Mesodermal cell (in vitro differentiated cells): ENCODE results near the gene COA1.
"Not testable (repeated sequence)": the region's sequence is repeated elsewhere in the genome, so short reads cannot be mapped to it uniquely, and the experiment has no call there.

Experiments used
- H3K27ac ChIP-seq: 2 replicates; pipeline ENCODE4 v1.7.0; 2013; ENCODE audit warnings: mild to moderate bottlenecking, low read depth, low read length, moderate library complexity; ENCODE audit not compliant: severe bottlenecking
- H3K36me3 ChIP-seq: 2 replicates; pipeline ENCODE4 v1.7.1; 2013; ENCODE audit warnings: mild to moderate bottlenecking, low read length, moderate library complexity; ENCODE audit not compliant: control insufficient read depth, insufficient read depth
- H3K4me1 ChIP-seq: one replicate; pipeline ENCODE4 v1.7.1; 2013; ENCODE audit warnings: mild to moderate bottlenecking, low read length; ENCODE audit not compliant: insufficient read depth, control insufficient read depth, poor library complexity, severe bottlenecking
- H3K4me3 ChIP-seq: 2 replicates; pipeline ENCODE4 v1.7.0; 2013; ENCODE audit warnings: low read length, control low read depth, mild to moderate bottlenecking; ENCODE audit not compliant: insufficient read depth, poor library complexity, severe bottlenecking; ENCODE audit errors: extremely low read depth
- H3K9me3 ChIP-seq: 2 replicates; pipeline ENCODE4 v1.7.1; 2013; ENCODE audit warnings: mild to moderate bottlenecking, low read length, moderate library complexity; ENCODE audit not compliant: control insufficient read depth
- whole genome bisulfite sequencing, 2 experiments: methylation state at CpG; one replicate each; pipeline ENCODE4 v1.1.5; 2013; ENCODE audit warnings: missing lambda C conversion rate in 2 of 2; ENCODE audit not compliant: insufficient coverage in 2 of 2; 5-methylcytosine and 5-hydroxymethylcytosine counted together

The COA1 gene

DNA sequence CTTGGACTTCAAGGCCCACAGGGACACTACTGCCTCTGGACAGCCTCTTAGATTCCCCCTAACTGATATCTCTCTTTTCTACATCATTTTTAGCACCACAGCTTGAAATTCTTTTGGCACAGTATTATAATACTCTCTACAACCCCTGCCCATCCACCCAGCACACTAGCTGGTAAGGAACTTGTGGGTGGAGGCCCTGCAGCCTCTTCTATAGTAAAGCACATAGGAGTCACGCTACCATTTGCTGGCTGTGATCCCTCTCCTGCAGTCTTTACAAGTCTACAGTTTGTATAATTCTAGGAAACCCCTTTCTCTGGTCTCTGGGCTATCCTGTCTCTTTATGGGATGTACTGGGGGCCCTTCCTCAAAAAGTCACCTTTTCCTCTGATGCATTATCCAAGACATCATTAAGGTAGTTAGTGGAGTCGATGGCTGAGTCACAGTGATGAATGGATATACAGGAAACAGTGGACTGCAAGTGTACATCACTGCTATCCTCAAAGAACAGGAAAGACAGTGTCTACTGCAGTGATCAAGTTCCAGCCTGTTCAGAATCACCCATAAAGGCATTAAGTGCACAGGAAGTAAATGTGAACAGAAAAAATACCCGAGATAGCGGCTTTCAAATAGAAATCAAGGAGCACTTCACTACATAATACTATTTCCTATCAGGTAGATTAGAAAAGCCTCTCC is 92.1 kb downstream of the COA1 start:
- Histone ChIP-seq H3K4me1 (peaks cover 5% of the 10 kb centered on the region), H3K9me3 (peaks cover 2% of the 10 kb centered on the region), H3K36me3 (peaks cover 93% of the 10 kb centered on the region), H3K27ac (peak overlapping the region; percentile 26), H3K4me3 (no peak overlapping the region)
- 100% methylated on average over 2 of the region's 4 CpGs; no CpG with 5 or more reads in 1 of the 2 experiments for WGBS, 2 experiments

DNA sequence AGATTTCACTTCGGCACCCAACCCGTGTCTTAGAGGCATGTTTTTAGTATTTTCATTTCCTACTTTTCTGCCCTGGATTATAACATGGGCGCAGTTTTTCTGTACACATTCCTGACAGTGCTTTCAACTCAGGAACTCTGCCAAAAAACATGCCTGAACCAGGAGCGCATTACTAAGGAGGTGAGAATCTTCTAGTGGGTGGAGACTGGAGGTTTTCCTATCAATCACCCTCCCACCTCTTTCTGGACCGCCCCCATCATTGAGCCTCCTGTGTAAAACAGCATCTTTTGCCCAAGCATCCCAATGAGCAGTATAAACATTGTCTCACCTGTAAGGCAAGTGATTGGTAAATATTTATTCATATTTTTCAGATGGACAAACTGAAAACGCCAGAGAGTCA is 93.2 kb downstream of the COA1 start:
- Histone ChIP-seq H3K36me3 (peaks cover 97% of the 10 kb centered on the region), H3K4me3 (no peak overlapping the region), H3K4me1 (peaks cover 5% of the 10 kb centered on the region), H3K9me3 (peaks cover 2% of the 10 kb centered on the region), H3K27ac (no peak overlapping the region)
- WGBS, 2 experiments, result 90 to 100% methylated on average over 3 to 4 of the region's 6 CpGs

DNA sequence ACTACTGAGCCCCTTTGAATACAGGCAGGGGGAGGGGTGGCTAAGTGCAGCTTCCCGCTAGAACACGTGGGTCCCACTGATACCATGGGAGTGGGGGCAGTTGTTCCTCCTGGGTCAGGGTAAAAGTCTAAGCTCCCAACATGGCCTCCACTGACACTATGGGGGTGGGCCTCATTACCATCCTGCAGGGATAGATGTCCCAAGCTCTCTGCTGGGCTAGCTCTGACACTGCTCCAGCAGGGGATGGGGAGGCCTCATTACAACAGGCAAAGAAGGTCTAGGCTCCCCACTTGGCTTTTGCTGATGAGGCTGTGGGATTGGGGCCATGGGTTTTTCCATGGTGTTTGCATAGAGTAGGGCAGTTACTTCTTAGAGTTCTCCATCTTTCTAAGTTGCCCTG is 94.9 kb downstream of the COA1 start:
- Histone ChIP-seq H3K27ac (no peak overlapping the region), H3K36me3 (peaks cover 88% of the 10 kb centered on the region), H3K4me1 (no peaks in the 10 kb centered on the region), H3K4me3 (no peak overlapping the region), H3K9me3 (peaks cover 2% of the 10 kb centered on the region)
- WGBS, 2 experiments, result 100% methylated on average over 2 of the region's 2 CpGs; no CpG with 5 or more reads in 1 of the 2 experiments

DNA sequence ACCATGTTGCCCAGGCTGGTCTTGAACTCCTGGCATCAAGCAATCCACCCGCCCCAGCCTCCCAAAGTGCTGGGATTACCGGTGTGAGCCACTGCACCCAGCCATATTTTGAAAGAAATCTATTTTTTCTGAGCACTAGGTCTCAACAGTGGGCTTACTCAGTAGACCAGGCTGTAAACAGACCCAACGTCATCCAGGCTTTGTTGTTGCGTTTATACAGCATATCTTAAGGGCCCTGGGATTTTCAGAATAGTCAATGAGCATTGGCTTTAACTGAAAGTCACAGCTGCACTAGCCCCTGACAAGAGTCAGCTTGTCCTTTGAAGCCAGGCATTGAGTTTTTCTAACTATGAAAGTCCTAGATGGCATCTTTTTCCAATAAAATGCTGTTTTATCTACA is 96.6 kb downstream of the COA1 start:
- peaks cover 85% of the 10 kb centered on the region for H3K36me3 ChIP-seq
- H3K9me3 ChIP-seq, result peaks cover 2% of the 10 kb centered on the region
- H3K27ac ChIP-seq, result no peak overlapping the region
- no peaks in the 10 kb centered on the region for H3K4me1 ChIP-seq
- no peak overlapping the region for H3K4me3 ChIP-seq
- 97 to 99% methylated on average over 4 of the region's 4 CpGs for WGBS, 2 experiments

DNA sequence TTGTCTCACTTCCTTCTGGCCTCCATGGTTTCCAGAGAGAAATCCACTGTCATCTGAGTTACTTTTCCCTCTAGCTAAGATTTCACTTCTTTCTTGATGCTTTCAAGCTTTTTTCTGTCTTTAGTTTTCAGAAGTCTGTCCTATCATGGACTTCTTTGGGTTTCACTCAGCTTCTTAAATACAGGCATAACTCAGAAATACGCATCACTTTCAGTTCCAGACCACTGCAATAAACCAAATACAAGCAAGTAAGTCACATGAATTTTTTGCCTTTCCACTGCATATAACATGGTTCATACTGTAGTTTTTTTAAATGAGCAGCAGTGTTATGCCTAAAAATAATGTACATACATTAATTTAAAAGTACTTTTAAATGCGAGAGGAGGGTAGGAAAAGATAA is 97.8 kb downstream of the COA1 start:
- Histone ChIP-seq H3K27ac (no peak overlapping the region), H3K4me1 (no peaks in the 10 kb centered on the region), H3K36me3 (peaks cover 81% of the 10 kb centered on the region), H3K9me3 (peaks cover 2% of the 10 kb centered on the region), H3K4me3 (no peak overlapping the region)
- WGBS, 2 experiments, result 100% methylated on average over 1 of the region's 2 CpGs

DNA sequence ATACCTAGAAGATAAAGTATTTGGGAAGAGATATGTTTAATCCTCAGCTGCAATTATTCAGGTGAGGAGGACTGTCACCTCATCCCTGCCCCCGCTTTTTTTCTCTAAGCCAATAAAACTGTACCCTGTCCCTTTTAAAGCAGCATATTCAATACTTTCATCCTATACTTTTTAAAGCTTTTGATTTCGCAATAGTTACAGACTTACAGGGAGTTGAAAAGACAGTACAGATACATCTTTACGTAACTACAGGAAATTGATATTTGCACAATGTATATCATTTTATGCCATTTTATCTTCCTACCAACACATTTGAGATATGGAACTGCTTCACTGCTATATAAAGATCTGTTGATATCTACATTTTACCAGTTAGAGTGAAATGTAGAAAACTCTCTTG is 98.8 kb downstream of the COA1 start:
- Histone ChIP-seq H3K27ac (no peak overlapping the region), H3K9me3 (peaks cover 2% of the 10 kb centered on the region), H3K4me1 (no peaks in the 10 kb centered on the region), H3K4me3 (no peak overlapping the region), H3K36me3 (peaks cover 78% of the 10 kb centered on the region)
- 100% methylated on average over 1 of the region's 3 CpGs for WGBS, 2 experiments

DNA sequence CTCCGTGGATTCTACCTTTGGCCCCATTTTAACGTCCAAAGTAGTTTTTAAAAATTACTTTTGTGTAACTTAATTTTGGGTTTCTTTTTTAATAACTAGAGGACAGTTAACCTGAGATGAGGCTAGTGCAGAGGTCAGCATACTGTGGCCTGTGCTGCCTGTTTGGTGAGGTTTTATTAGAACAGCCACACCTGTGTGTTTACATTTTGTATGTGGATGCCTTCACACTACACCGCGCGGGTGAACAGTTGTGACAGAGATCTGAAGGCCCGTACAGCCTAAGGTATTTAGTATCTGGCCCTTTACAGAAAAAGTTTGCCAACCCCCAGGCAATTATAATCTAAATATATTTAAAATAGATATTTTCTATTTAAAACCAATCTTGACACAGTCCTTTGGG is 99.5 kb downstream of the COA1 start:
- H3K4me1 ChIP-seq, result no peaks in the 10 kb centered on the region
- H3K27ac ChIP-seq, result no peak overlapping the region
- no peak overlapping the region for H3K4me3 ChIP-seq
- H3K9me3 ChIP-seq, result no peaks in the 10 kb centered on the region
- WGBS, 2 experiments, result 87% methylated on average over 3 of the region's 6 CpGs; no CpG with 5 or more reads in 1 of the 2 experiments
- H3K36me3 ChIP-seq, result peaks cover 75% of the 10 kb centered on the region

DNA sequence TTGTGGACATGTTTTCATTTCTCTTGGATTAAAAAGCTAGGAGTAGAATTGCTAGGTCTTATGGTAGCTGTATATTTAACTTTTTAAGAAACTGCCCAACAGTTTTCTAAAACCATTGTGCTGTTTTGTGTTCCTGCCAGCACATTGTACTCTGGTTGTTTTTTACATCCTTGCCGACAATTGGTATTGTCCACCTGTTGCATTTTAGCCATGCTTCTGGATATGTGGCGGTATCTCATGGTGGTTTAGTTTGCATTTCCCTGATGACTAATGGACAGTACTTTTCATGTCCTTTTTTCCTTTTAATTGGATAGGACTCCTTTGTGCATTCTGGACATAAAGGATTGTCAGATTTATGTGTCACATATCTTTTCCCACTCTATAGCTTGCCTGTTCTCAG is 100.9 kb downstream of the COA1 start:
- H3K36me3 ChIP-seq, result peaks cover 67% of the 10 kb centered on the region
- H3K4me3 ChIP-seq, result no peak overlapping the region
- H3K27ac ChIP-seq, result no peak overlapping the region
- no peaks in the 10 kb centered on the region for H3K9me3 ChIP-seq
- 100% methylated on average over 1 of the region's 2 CpGs for WGBS, 2 experiments
- H3K4me1 ChIP-seq, result no peaks in the 10 kb centered on the region

DNA sequence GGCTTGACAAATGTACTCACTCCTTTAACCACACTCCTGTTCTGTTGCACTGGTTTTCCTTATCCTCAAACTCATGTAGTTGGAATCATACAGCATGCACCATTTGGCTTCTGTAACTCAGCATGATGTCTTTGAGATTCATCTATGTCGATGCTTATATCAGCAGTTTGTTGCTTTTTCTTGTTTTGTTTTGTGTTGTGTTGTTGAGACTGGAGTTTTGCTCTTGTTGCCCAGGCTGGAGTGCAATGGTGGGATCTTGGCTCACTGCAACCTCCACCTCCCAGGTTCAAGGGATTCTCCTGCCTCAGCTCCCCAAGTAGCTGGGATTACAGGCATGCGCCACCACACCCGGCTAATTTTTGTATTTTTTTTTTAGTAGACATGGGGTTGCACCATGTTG is 101.5 kb downstream of the COA1 start:
- peaks cover 61% of the 10 kb centered on the region for H3K36me3 ChIP-seq
- not testable (repeated sequence) for H3K9me3 ChIP-seq, H3K27ac ChIP-seq, H3K4me3 ChIP-seq, H3K4me1 ChIP-seq
- WGBS, 2 experiments, result 100% methylated on average over 1 to 3 of the region's 3 CpGs

DNA sequence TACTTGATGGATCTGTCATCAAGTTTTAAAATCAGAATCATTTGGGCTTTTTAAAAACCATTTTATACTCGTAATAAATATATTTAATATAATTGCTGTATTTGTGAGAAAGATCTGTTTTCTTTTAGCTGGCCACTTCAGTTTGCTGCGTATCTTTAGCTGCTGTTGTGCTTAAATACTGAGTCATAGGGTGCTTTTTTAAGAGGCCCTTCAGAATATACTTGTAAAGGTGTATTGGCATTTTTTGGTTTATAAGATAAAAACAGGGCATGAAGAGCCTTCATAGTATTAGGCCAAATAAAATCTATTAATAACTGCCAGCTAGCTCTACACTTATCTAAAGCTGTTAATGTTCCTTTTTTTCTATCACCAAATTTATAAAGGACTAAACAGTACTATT is 102.6 kb downstream of the COA1 start:
- 100% methylated on average over 1 of the region's 2 CpGs; no CpG with 5 or more reads in 1 of the 2 experiments for WGBS, 2 experiments
- Histone ChIP-seq H3K9me3 (no peaks in the 10 kb centered on the region), H3K4me3 (no peak overlapping the region), H3K27ac (no peak overlapping the region), H3K4me1 (peaks cover 3% of the 10 kb centered on the region), H3K36me3 (peaks cover 55% of the 10 kb centered on the region)

DNA sequence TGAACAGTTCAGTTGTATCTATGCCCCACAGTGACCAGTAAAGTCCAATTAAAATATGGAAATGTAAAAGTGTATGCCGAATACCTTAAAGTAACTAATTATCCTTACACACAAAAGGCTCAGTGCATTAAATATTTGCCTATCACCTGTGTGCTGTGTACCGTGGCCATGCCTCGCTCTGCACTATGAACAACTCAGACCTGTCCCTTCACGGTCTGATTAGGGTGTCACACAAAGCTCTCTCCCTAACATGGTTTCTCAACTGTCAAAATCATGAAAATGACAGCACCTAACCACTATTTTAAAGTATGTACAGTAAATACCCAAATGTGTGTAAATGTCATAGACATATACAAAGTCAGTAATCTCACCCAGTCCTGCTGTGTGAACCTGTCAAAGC is 103.3 kb downstream of the COA1 start:
- Histone ChIP-seq H3K27ac (no peak overlapping the region), H3K4me3 (no peak overlapping the region), H3K9me3 (no peaks in the 10 kb centered on the region), H3K36me3 (peaks cover 55% of the 10 kb centered on the region), H3K4me1 (peaks cover 3% of the 10 kb centered on the region)
- 93% methylated on average over 3 of the region's 4 CpGs; no CpG with 5 or more reads in 1 of the 2 experiments for WGBS, 2 experiments
